ENCODE data around the gene CIRBP.

DNA sequence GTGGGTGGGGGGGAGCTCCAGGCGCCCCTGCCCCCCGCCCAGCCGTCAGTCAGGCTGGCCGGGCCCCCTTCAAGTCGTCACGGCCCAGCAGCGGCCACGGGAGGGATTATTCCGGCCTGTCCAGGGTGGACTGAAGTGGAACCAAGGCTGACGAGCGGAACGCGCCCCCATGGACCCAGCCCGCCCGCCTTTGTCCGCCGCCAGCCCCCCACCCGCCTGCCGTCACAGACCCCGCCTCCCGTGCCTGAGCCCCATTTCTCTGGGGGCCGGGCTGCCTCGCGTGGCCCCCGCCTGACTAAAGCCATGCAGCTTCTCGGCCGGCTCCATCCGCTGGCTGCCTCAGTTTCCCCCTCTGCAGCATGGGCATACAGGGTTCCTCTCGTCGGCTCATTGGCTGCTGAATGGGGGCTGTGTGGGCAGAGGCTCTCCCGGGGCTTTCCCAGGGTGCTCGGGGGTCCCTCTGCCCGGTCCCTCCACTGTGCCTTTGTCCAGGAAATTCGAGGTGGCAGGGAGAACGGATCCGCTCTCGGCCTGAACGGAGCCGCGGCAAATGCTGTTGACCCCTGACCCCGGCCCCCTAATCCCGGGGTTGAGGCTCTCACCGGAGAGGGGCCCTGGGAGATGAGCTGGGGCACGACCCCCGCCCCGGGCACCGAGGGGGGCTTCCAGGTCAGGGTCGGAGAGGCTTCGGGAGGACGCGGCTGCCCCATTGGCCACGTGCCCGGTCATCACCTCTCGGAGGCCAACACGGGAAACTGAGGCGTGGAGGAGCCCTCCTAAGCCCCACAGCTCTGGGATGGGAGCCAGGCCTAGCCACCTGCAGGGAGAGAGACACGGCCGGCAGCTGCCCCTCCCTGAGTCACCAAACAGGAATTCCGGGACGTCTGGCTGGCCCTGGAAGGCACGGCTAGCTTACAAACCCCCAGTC is 43.9 kb downstream of the CIRBP start:
- TF ChIP-seq, protein P1, sequence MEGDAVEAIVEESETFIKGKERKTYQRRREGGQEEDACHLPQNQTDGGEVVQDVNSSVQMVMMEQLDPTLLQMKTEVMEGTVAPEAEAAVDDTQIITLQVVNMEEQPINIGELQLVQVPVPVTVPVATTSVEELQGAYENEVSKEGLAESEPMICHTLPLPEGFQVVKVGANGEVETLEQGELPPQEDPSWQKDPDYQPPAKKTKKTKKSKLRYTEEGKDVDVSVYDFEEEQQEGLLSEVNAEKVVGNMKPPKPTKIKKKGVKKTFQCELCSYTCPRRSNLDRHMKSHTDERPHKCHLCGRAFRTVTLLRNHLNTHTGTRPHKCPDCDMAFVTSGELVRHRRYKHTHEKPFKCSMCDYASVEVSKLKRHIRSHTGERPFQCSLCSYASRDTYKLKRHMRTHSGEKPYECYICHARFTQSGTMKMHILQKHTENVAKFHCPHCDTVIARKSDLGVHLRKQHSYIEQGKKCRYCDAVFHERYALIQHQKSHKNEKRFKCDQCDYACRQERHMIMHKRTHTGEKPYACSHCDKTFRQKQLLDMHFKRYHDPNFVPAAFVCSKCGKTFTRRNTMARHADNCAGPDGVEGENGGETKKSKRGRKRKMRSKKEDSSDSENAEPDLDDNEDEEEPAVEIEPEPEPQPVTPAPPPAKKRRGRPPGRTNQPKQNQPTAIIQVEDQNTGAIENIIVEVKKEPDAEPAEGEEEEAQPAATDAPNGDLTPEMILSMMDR (IDR thresholded peaks at IDR 0.05; ENCODE audit: low read depth, low read length) = no peak
- TF ChIP-seq EZH2phosphoT487 (IDR thresholded peaks at IDR 0.05; ENCODE audit: low read depth) = no peak
